ENCODE results near the gene FTCD. TPM values are rescaled to one million over a fixed set of nuclear protein-coding genes. Genes with fewer than 3 reads are reported as not detected.

The FTCD gene
- total and polyA plus RNA-seq, 2 donors (not counting 3 experiments of a cell fraction or from before 2014, with no cell fraction given), result 0.06 to 1.2 TPM

DNA sequence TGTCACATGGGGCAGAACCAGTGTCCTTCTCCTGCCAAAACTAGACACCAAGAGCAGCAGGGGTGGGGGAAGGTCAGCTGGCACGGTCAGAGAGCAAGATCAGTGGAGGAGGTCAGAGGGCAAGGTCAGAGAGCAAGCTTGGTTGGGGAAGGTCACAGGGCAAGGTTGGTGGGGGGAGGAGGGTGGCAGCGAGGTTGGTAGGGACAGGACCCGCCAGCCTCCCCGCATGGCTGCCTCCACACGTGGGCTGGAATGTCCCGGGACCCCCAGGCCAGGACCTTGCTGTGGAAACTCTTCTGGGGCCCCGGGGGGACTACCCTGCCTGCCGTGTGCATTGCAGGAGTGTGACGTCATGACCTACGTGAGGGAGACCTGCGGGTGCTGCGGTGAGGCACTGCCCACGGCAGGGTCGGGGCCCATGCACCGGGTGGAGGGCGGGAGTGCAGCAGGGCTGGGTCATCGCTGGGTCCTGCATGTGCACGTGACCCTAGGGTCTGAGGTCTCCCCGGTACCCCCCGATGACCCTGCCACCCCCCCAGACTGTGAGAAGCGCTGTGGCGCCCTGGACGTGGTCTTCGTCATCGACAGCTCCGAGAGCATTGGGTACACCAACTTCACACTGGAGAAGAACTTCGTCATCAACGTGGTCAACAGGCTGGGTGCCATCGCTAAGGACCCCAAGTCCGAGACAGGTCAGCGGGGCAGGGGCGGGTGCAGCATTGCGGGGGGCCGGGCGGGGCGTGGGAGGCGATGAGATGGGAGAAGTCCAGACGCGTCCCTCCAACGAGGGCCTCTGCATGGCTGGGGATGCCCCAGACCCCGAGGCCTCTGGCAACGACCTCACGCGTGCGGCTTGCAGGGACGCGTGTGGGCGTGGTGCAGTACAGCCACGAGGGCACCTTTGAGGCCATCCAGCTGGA lies 30.2 kb downstream of the FTCD start:
- H3K4me3 ChIP-seq (replicated peaks in 1 of 3; ENCODE audit: insufficient read depth in 1 of 3, low read depth in 1 of 3, low read length in 3 of 3), result no peak overlapping the region
- ChIA-PET CTCF (no interaction called here), POLR2A (no interaction called here)
- TF ChIP-seq POLR2A (IDR thresholded peaks at IDR 0.05; ENCODE audit: low read depth, low read length), result no peak
- TF ChIP-seq, protein P1, sequence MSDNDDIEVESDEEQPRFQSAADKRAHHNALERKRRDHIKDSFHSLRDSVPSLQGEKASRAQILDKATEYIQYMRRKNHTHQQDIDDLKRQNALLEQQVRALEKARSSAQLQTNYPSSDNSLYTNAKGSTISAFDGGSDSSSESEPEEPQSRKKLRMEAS (IDR thresholded peaks at IDR 0.05; ENCODE audit: insufficient read depth, insufficient read length), result no peak
- TF ChIP-seq GATA2 (IDR thresholded peaks at IDR 0.05; ENCODE audit: insufficient read depth, insufficient read length, low read depth, low read length), result no peak
- TF ChIP-seq EZH2 (IDR thresholded peaks at IDR 0.05; ENCODE audit: borderline replicate concordance, low read depth, low read length, severe bottlenecking), result no peak
- TF ChIP-seq, protein P2, sequence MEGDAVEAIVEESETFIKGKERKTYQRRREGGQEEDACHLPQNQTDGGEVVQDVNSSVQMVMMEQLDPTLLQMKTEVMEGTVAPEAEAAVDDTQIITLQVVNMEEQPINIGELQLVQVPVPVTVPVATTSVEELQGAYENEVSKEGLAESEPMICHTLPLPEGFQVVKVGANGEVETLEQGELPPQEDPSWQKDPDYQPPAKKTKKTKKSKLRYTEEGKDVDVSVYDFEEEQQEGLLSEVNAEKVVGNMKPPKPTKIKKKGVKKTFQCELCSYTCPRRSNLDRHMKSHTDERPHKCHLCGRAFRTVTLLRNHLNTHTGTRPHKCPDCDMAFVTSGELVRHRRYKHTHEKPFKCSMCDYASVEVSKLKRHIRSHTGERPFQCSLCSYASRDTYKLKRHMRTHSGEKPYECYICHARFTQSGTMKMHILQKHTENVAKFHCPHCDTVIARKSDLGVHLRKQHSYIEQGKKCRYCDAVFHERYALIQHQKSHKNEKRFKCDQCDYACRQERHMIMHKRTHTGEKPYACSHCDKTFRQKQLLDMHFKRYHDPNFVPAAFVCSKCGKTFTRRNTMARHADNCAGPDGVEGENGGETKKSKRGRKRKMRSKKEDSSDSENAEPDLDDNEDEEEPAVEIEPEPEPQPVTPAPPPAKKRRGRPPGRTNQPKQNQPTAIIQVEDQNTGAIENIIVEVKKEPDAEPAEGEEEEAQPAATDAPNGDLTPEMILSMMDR (IDR thresholded peaks at IDR 0.05; ENCODE audit: extremely low read depth in 1 of 2, insufficient read depth in 1 of 2, low read depth in 1 of 2, low read length in 2 of 2), result no peak
- no peak for TF ChIP-seq JUN (IDR thresholded peaks at IDR 0.05; ENCODE audit: borderline replicate concordance, insufficient read depth, insufficient read length, low read depth)
- TF ChIP-seq POLR2AphosphoS5 (IDR thresholded peaks at IDR 0.05; ENCODE audit: insufficient read depth, low read depth, low read length), result no peak
- no peak for TF ChIP-seq FOS (IDR thresholded peaks at IDR 0.05; ENCODE audit: borderline replicate concordance, insufficient read depth, low read length)
- no peak for TF ChIP-seq MYC (IDR thresholded peaks at IDR 0.05; ENCODE audit: low read depth, low read length)
- no peaks in the 10 kb centered on the region for H4K20me1 ChIP-seq (replicated peaks; ENCODE audit: control insufficient read depth, extremely low read depth, insufficient read depth, low read length)
- H3K27me3 ChIP-seq (ENCODE audit: control insufficient read depth in 2 of 2, insufficient read depth in 2 of 2, low read length in 2 of 2), result no peaks in the 10 kb centered on the region
- BruUV-seq (replicated peaks), result no TSS peak
- FAIRE-seq (no peak), DNase-seq (ENCODE audit: low read depth, low spot score) (no peak)
- intact Hi-C loops (cut with micrococcal nuclease) (no loop called here), dilution Hi-C loops (cut with MboI; ENCODE audit: extremely low pct_ligation_motif_present, low sequenced_read_pairs) (no loop called here)
- H3K4me2 ChIP-seq (ENCODE audit: insufficient read depth, low read length), result no peak overlapping the region
- no peaks in the 10 kb centered on the region for H3K9me1 ChIP-seq (replicated peaks; ENCODE audit: control insufficient read depth, extremely low read depth, insufficient read depth, low read length)
- no peak overlapping the region for H3K9ac ChIP-seq (replicated peaks; ENCODE audit: extremely low read depth, insufficient read depth, low read length)
- H3K27ac ChIP-seq (ENCODE audit: insufficient read depth, low read depth, low read length), result no peak overlapping the region
- H3K9me3 ChIP-seq (replicated peaks; ENCODE audit: control insufficient read depth, insufficient read depth, low read length), result no peaks in the 10 kb centered on the region
- no peaks in the 10 kb centered on the region for H3K36me3 ChIP-seq (ENCODE audit: control insufficient read depth in 2 of 2, extremely low read depth in 1 of 2, insufficient read depth in 2 of 2, low read length in 2 of 2)
- no peaks in the 10 kb centered on the region for H3K79me2 ChIP-seq (ENCODE audit: control insufficient read depth, insufficient read depth, low read length)
- H2AFZ ChIP-seq (ENCODE audit: low read depth, low read length), result no peak overlapping the region
- no peaks in the 10 kb centered on the region for H3K4me1 ChIP-seq (ENCODE audit: control insufficient read depth, extremely low read depth, insufficient read depth, low read length)

Data from endothelial cell of umbilical vein (primary cell).